Breast epithelium (tissue), 4 donors: Measurements from ENCODE around the gene CTSC. TPM values are rescaled to one million over a fixed set of nuclear protein-coding genes. Genes with fewer than 3 reads are reported as not detected.

Source experiments
- DNase-seq, 2 donors: peaks; one replicate each; pipeline ENCODE4 v3.0.0-alpha.2; 2019; ENCODE audit warnings: low spot score in 2 of 2
- H3K27ac ChIP-seq, 2 donors: fragments of 200-600 bp; sonication (generic) in 1 of 2; one replicate each; pipeline ENCODE4 v1.5.1; 2016 to 2019; ENCODE audit warnings: mild to moderate bottlenecking in 1 of 2
- H3K27me3 ChIP-seq, 2 donors: fragments of 200-600 bp; sonication (generic) in 1 of 2; one replicate each; pipeline versions ENCODE4 v1.5.1 to v1.6.0; 2017 to 2019; ENCODE audit warnings: control low read depth in 1 of 2, mild to moderate bottlenecking in 1 of 2
- H3K36me3 ChIP-seq: fragments of 200-600 bp; one replicate; pipeline ENCODE4 v1.5.1; 2019
- H3K4me1 ChIP-seq, 2 donors: fragments of 200-600 bp; sonication (generic); one replicate each; pipeline ENCODE4 v1.5.1; 2016 to 2019; ENCODE audit warnings: control low read depth in 1 of 2
- H3K4me3 ChIP-seq, 3 donors: fragments of 200-600 bp; sonication (generic); 1 replicate in 2 of 3; 2 replicates in 1 of 3; pipeline ENCODE4 v1.5.1; 2016 to 2019; ENCODE audit warnings: mild to moderate bottlenecking in 3 of 3, moderate library complexity in 2 of 3
- H3K9me3 ChIP-seq, 2 donors: fragments of 200-600 bp; sonication (generic) in 1 of 2; one replicate each; pipeline ENCODE4 v1.5.1; 2016 to 2019; ENCODE audit warnings: control low read depth in 1 of 2
- CTCF ChIP-seq, 3 donors: fragments of 450-650 bp; IDR thresholded peaks; one replicate each; pipeline ENCODE4 v1.5.1; 2016 to 2017; ENCODE audit warnings: antibody characterized with exemption in 3 of 3, mild to moderate bottlenecking in 3 of 3, moderate library complexity in 3 of 3
- POLR2A ChIP-seq: fragments of 450-650 bp; IDR thresholded peaks from one replicate; pipeline ENCODE4 v1.6.1; 2016; ENCODE audit warnings: antibody characterized with exemption, mild to moderate bottlenecking, moderate library complexity
- POLR2AphosphoS5 ChIP-seq, 3 donors: sonication (generic); formaldehyde crosslinking; IDR thresholded peaks; one replicate each; pipeline ENCODE4 v1.6.1; 2017; ENCODE audit warnings: antibody characterized with exemption in 3 of 3
- intact Hi-C: fragments of 100-400 bp; cut with DNase I; formaldehyde crosslinking; loops from one replicate; pipeline ENCODE4 v1.15.1; 2023; ENCODE audit warnings: low total_unique reads
- total RNA-seq, 3 donors: library from RNA; depleted of rRNA; stranded (reverse); fragments of >200 nt; gene quantifications; one replicate each; pipeline ENCODE4 v1.1.0, GENCODE V29; 2016

CTSC gene
- total RNA-seq, 3 donors from 2014 or later, result 56.0 to 103 (median 64.1) TPM

- DNase-seq, result no peak
- H3K27ac ChIP-seq, result no peak overlapping the region
- no peaks in the 10 kb centered on the region for H3K36me3 ChIP-seq
- no peaks in the 10 kb centered on the region for H3K9me3 ChIP-seq
- intact Hi-C loops, result loop anchor here (5.0 kb wide), 1 partner anchor 1368 kb away; no protein-coding TSS in a partner anchor
- H3K27me3 ChIP-seq, result no peaks in the 10 kb centered on the region
- H3K4me1 ChIP-seq, result no peaks in the 10 kb centered on the region
- no peak for TF ChIP-seq POLR2A
- no peak for TF ChIP-seq CTCF (IDR thresholded peaks at IDR 0.05)
- no peak for TF ChIP-seq POLR2AphosphoS5 (IDR thresholded peaks at IDR 0.05)
- H3K4me3 ChIP-seq, result no peak overlapping the region
Measured at GRCh38 chr11:88320149-88320559, 17.4 kb downstream of the CTSC start.

- H3K4me1 ChIP-seq, result no peaks in the 10 kb centered on the region
- H3K36me3 ChIP-seq, result no peaks in the 10 kb centered on the region
- no peaks in the 10 kb centered on the region for H3K27me3 ChIP-seq
- H3K4me3 ChIP-seq, result no peak overlapping the region
- intact Hi-C loops, result no loop called here
- no peak for TF ChIP-seq CTCF (IDR thresholded peaks at IDR 0.05)
- TF ChIP-seq POLR2A, result no peak
- TF ChIP-seq POLR2AphosphoS5 (IDR thresholded peaks at IDR 0.05), result no peak
- no peak overlapping the region for H3K27ac ChIP-seq
- no peaks in the 10 kb centered on the region for H3K9me3 ChIP-seq
- no peak for DNase-seq
Measured at GRCh38 chr11:88318017-88318416, 19.5 kb downstream of the CTSC start.

- DNase-seq, result no peak
- Histone ChIP-seq H3K4me3 (no peak overlapping the region), H3K27me3 (no peaks in the 10 kb centered on the region), H3K27ac (no peak overlapping the region), H3K36me3 (no peaks in the 10 kb centered on the region), H3K4me1 (no peaks in the 10 kb centered on the region), H3K9me3 (no peaks in the 10 kb centered on the region)
- intact Hi-C loops, result no loop called here
- no peak for TF ChIP-seq CTCF (IDR thresholded peaks at IDR 0.05)
- no peak for TF ChIP-seq POLR2A
- no peak for TF ChIP-seq POLR2AphosphoS5 (IDR thresholded peaks at IDR 0.05)
Measured at GRCh38 chr11:88317536-88317935, 20.0 kb downstream of the CTSC start.

GRCh38 chr11:88315981-88316441 lies 21.5 kb downstream of the CTSC start:
- H3K4me1 ChIP-seq, result no peaks in the 10 kb centered on the region
- H3K36me3 ChIP-seq, result no peaks in the 10 kb centered on the region
- intact Hi-C loops, result no loop called here
- DNase-seq, result no peak
- no peaks in the 10 kb centered on the region for H3K27me3 ChIP-seq
- H3K9me3 ChIP-seq, result no peaks in the 10 kb centered on the region
- H3K4me3 ChIP-seq, result no peak overlapping the region
- no peak overlapping the region for H3K27ac ChIP-seq
- TF ChIP-seq POLR2A (no peak), CTCF (IDR thresholded peaks at IDR 0.05) (no peak), POLR2AphosphoS5 (IDR thresholded peaks at IDR 0.05) (no peak)

GRCh38 chr11:88315015-88315414 lies 22.5 kb downstream of the CTSC start:
- intact Hi-C loops, result no loop called here
- Histone ChIP-seq H3K9me3 (no peaks in the 10 kb centered on the region), H3K27me3 (no peaks in the 10 kb centered on the region), H3K36me3 (no peaks in the 10 kb centered on the region), H3K4me3 (no peak overlapping the region), H3K4me1 (no peaks in the 10 kb centered on the region), H3K27ac (no peak overlapping the region)
- no peak for DNase-seq
- TF ChIP-seq POLR2A, result no peak
- no peak for TF ChIP-seq CTCF (IDR thresholded peaks at IDR 0.05)
- TF ChIP-seq POLR2AphosphoS5 (IDR thresholded peaks at IDR 0.05), result no peak
